NB4 (cell line): ENCODE results near the gene TPM1.

Experiments
- TF ChIP-seq, protein P1 (sequence below): IDR thresholded peaks from one replicate; pipeline ENCODE4 v1.5.1; 2012; ENCODE audit warnings: low read depth, low read length
- TF ChIP-seq, protein P2 (sequence below): IDR thresholded peaks from 2 replicates; pipeline ENCODE4 v1.6.1; 2011; ENCODE audit warnings: low read depth, low read length

DNA sequence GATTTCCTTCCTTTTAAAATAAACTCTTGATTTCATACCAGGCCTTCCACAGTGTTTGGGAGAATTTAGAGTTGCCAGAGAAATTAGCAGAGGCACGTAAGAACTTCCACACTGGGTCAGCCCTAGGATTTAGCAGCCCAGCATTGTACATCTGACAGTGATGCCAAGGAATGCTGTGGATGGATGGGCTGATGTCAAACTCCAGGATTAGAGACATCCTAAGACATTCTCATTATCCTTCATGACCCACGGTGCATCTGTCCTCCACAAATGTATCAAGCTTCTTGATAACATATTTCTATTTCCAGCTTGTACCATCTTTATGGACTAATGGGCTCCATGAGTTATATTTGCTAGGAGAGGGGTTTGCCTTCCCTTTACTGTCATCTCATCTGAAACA lies 8.0 kb upstream of the TPM1 start:
- TF ChIP-seq, protein P1, sequence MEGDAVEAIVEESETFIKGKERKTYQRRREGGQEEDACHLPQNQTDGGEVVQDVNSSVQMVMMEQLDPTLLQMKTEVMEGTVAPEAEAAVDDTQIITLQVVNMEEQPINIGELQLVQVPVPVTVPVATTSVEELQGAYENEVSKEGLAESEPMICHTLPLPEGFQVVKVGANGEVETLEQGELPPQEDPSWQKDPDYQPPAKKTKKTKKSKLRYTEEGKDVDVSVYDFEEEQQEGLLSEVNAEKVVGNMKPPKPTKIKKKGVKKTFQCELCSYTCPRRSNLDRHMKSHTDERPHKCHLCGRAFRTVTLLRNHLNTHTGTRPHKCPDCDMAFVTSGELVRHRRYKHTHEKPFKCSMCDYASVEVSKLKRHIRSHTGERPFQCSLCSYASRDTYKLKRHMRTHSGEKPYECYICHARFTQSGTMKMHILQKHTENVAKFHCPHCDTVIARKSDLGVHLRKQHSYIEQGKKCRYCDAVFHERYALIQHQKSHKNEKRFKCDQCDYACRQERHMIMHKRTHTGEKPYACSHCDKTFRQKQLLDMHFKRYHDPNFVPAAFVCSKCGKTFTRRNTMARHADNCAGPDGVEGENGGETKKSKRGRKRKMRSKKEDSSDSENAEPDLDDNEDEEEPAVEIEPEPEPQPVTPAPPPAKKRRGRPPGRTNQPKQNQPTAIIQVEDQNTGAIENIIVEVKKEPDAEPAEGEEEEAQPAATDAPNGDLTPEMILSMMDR: no peak
- TF ChIP-seq, protein P2, sequence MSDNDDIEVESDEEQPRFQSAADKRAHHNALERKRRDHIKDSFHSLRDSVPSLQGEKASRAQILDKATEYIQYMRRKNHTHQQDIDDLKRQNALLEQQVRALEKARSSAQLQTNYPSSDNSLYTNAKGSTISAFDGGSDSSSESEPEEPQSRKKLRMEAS: no peak
